B cell (primary cell): Measurements from ENCODE around the gene PPP2R3C. TPM values are rescaled to one million over a fixed set of nuclear protein-coding genes. Genes with fewer than 3 reads are reported as not detected.

ENCODE experiments used
- ATAC-seq: fragments of 200-7000 bp; cut with Tn5 transposase; one replicate; pipeline ENCODE4 v1.10.0; 2021; ENCODE audit warnings: low read depth, mild to moderate bottlenecking, moderate number of reproducible peaks, moderate library complexity
- CTCF ChIA-PET: fragments of 350-600 bp; sonication (Branson Sonifier 250); formaldehyde crosslinking; loops from one replicate; lab custom pipeline; 2021; ENCODE audit warnings: antibody characterized with exemption, inconsistent platforms; lab: Charles Lee
- POLR2A ChIA-PET: fragments of 350-600 bp; sonication (Branson Sonifier 250); formaldehyde crosslinking; loops from one replicate; lab custom pipeline; 2021; ENCODE audit warnings: antibody characterized with exemption; lab: Charles Lee
- DNase-seq: peaks from one replicate; pipeline ENCODE4 v3.0.0; 2013
- H2AFZ ChIP-seq: 2 replicates; pipeline ENCODE4 v1.6.1; 2012; ENCODE audit warnings: mild to moderate bottlenecking, low read depth, low read length; ENCODE audit not compliant: insufficient read depth, poor library complexity, severe bottlenecking
- H3K27ac ChIP-seq, 2 donors: 1 replicate in 1 of 2; 2 replicates in 1 of 2; pipeline ENCODE4 v1.5.1; 2012 to 2013; ENCODE audit warnings: low read length in 2 of 2, mild to moderate bottlenecking in 2 of 2, moderate library complexity in 1 of 2
- H3K27me3 ChIP-seq, 4 experiments: fragments of 200-600 bp in 1 of 4; sonication (generic) in 1 of 4; replicated peaks in 1 of 4; 1 replicate in 2 of 4; 2 replicates in 2 of 4; pipeline versions ENCODE4 v1.6.1 to v1.7.0; 2013 to 2016; ENCODE audit warnings: low read length in 3 of 4, mild to moderate bottlenecking in 2 of 4, mixed read lengths in 1 of 4, moderate library complexity in 1 of 4; ENCODE audit not compliant: insufficient read depth in 4 of 4, control insufficient read depth in 3 of 4; ENCODE audit errors: control extremely low read depth in 1 of 4
- H3K36me3 ChIP-seq, 2 experiments: replicated peaks in 1 of 2; 1 replicate in 1 of 2; 2 replicates in 1 of 2; pipeline versions ENCODE4 v1.6.1 to v1.7.1; 2013; ENCODE audit warnings: low read length in 1 of 2; ENCODE audit not compliant: insufficient read depth in 2 of 2, control insufficient read depth in 1 of 2; ENCODE audit errors: control extremely low read depth in 1 of 2, extremely low read depth in 1 of 2
- H3K4me1 ChIP-seq, 2 donors: fragments of 200-600 bp in 1 of 2; sonication (generic) in 1 of 2; 1 replicate in 1 of 2; 2 replicates in 1 of 2; pipeline versions ENCODE4 v1.5.1 to v1.6.1; 2013 to 2017; ENCODE audit warnings: low read length in 2 of 2; ENCODE audit not compliant: control insufficient read depth in 2 of 2, insufficient read depth in 2 of 2
- H3K4me2 ChIP-seq: replicated peaks from 2 replicates; pipeline ENCODE3; 2012; ENCODE audit warnings: mild to moderate bottlenecking, low read depth, low read length; ENCODE audit not compliant: poor library complexity, severe bottlenecking
- H3K4me3 ChIP-seq, 5 experiments: fragments of 200-600 bp in 1 of 5; sonication (generic) in 1 of 5; 1 replicate in 3 of 5; 2 replicates in 2 of 5; pipeline versions ENCODE4 v1.5.1 to v1.7.0; 2011 to 2016; ENCODE audit warnings: low read length in 4 of 5, mild to moderate bottlenecking in 4 of 5, low read depth in 2 of 5, control low read depth in 1 of 5, moderate library complexity in 1 of 5; ENCODE audit not compliant: insufficient read depth in 1 of 5; ENCODE audit errors: control extremely low read depth in 1 of 5, extremely low read depth in 1 of 5
- H3K79me2 ChIP-seq: fragments of 200-600 bp; sonication (generic); one replicate; pipeline ENCODE4 v1.6.0; 2016; ENCODE audit warnings: low read length; ENCODE audit not compliant: control insufficient read depth, insufficient read depth
- H3K9ac ChIP-seq: fragments of 200-600 bp; sonication (generic); 2 replicates; pipeline ENCODE4 v1.6.1; 2017; ENCODE audit warnings: mild to moderate bottlenecking, low read length, moderate library complexity
- H3K9me3 ChIP-seq, 3 donors: one replicate each; pipeline versions ENCODE4 v1.6.1 to v1.7.1; 2013; ENCODE audit warnings: low read length in 2 of 3; ENCODE audit not compliant: control insufficient read depth in 2 of 3, insufficient read depth in 1 of 3; ENCODE audit errors: control extremely low read depth in 1 of 3
- H4K20me1 ChIP-seq: 2 replicates; pipeline ENCODE4 v1.6.0; 2012; ENCODE audit warnings: mild to moderate bottlenecking, low read length; ENCODE audit not compliant: insufficient read depth, control insufficient read depth, poor library complexity, severe bottlenecking
- H3K27ac Mint-ChIP-seq: one replicate; pipeline ENCODE4 v1.8.0; 2021; ENCODE audit warnings: mixed read lengths
- H3K27me3 Mint-ChIP-seq: one replicate; pipeline ENCODE4 v1.8.0; 2021; ENCODE audit warnings: mixed read lengths
- H3K4me1 Mint-ChIP-seq: one replicate; pipeline ENCODE4 v1.8.0; 2021; ENCODE audit warnings: mixed read lengths
- H3K4me3 Mint-ChIP-seq: one replicate; pipeline ENCODE4 v1.8.0; 2021; ENCODE audit warnings: mixed read lengths
- H3K9me3 Mint-ChIP-seq: one replicate; pipeline ENCODE4 v1.8.0; 2022; ENCODE audit warnings: mixed read lengths; ENCODE audit not compliant: insufficient read depth
- CTCF ChIP-seq: fragments of 200-600 bp; IDR thresholded peaks from one replicate; pipeline ENCODE4 v1.8.0; 2022; ENCODE audit warnings: antibody characterized with exemption, mild to moderate bottlenecking
- EZH2 ChIP-seq: IDR thresholded peaks from 2 replicates; pipeline ENCODE4 v1.6.1; 2012; ENCODE audit warnings: borderline replicate concordance, low read depth, mild to moderate bottlenecking, moderate library complexity, low read length; ENCODE audit not compliant: insufficient read depth, poor library complexity, severe bottlenecking
- WGBS: methylation state at CpG from one replicate; pipeline ENCODE4 v1.1.5; 2013; ENCODE audit warnings: missing lambda C conversion rate; ENCODE audit not compliant: insufficient coverage; 5-methylcytosine and 5-hydroxymethylcytosine counted together
- intact Hi-C: fragments of 100-400 bp; cut with micrococcal nuclease; formaldehyde crosslinking; loops from one replicate; pipeline ENCODE4 v1.10.0; 2022
- polyA plus RNA-seq: library from polyadenylated mRNA; depleted of rRNA; stranded (reverse); fragments of >200 nt; gene quantifications from 2 replicates; pipeline ENCODE4 v1.2.3, GENCODE V29; 2012
- total RNA-seq, 2 donors: library from RNA; stranded (reverse); fragments of 120-200 nt in 1 of 2; gene quantifications; 1 replicate in 1 of 2; 2 replicates in 1 of 2; pipeline versions ENCODE4 v1.2.3 to v1.2.4, GENCODE V29; 2013 to 2022

Gene PPP2R3C
- total and polyA plus RNA-seq, 2 donors (not counting 1 experiment from before 2014, with no cell fraction given) = 13.5 to 40.8 TPM

- H3K27me3 Mint-ChIP-seq = no peaks in the 10 kb centered on the region
- Histone ChIP-seq H3K4me3 (peak overlapping the region; percentile 68 to 97 (median 78)), H3K36me3 (peaks cover 0 to 7% of the 10 kb centered on the region in 2 experiments), H4K20me1 (no peaks in the 10 kb centered on the region), H3K9ac (peak overlapping the region; percentile 97), H3K27me3 (no peaks in the 10 kb centered on the region), H3K4me1 (peaks cover 11 to 15% of the 10 kb centered on the region in 2 donors), H2AFZ (peak overlapping the region; percentile 79), H3K4me2 (peak overlapping the region; percentile 91), H3K9me3 (no peaks in the 10 kb centered on the region), H3K27ac (peak overlapping the region; percentile 93 to 96), H3K79me2 (peaks cover 29% of the 10 kb centered on the region)
- ChIA-PET CTCF (interaction anchor here (1.0 to 2.3 kb wide), 4 partner anchors 10 to 374 kb away, joined by 3 to 15 read pairs (median 4); partner anchors contain the start of gene SRP54), POLR2A (interaction anchor here (0.6 to 2.2 kb wide), 7 partner anchors 64 to 985 kb away, joined by 4 to 22 read pairs (median 6); partner anchors contain the start of genes BAZ1A, NFKBIA, PPP2R3C and PRORP)
- DNase-seq (no peak), ATAC-seq (peak; percentile 6)
- peak overlapping the region; percentile 95 for H3K27ac Mint-ChIP-seq
- H3K9me3 Mint-ChIP-seq = no peaks in the 10 kb centered on the region
- H3K4me1 Mint-ChIP-seq = peaks cover 26% of the 10 kb centered on the region
- 11% methylated on average over 11 of the region's 23 CpGs for WGBS
- H3K4me3 Mint-ChIP-seq = peak overlapping the region; percentile 87
- intact Hi-C loops = loop anchor here (1.0 to 10.0 kb wide), 12 partner anchors 65 to 1275 kb away; partner anchors contain the start of genes BRMS1L, CFL2, EAPP and INSM2
- TF ChIP-seq CTCF (no peak), EZH2 (no peak)
Observed at GRCh38 chr14:35046751-35047536, 74.8 kb downstream of the PPP2R3C start.
